Measurements from ENCODE around the gene PRSS1. TPM values are rescaled to one million over a fixed set of nuclear protein-coding genes. Genes with fewer than 3 reads are reported as not detected.

The PRSS1 gene
- total and polyA plus RNA-seq, 2 experiments from 2014 or later, result not detected

DNA sequence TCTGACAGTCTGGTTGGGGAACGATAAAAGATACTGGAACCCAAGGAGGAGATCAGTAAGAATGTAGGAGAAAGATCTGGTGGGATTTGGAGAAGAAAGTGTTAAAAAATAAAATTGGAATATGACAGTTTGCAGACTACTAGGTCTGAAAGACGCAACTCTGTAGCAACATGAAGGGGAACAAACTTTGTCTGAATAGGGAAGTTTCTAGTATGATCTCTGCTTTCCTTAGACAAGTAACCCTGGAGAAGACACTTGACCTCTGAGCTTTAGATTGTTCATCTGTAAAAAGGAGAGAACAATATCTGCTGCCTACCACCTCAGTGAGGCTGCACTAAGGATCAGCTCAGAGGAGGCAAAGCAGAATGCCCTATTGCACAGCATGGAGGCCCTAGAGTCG is 3.0 kb upstream of the PRSS1 start:
- Mint-ChIP-seq H3K9me3 (no peaks in the 10 kb centered on the region), H3K27ac (no peak overlapping the region), H3K27me3 (ENCODE audit: insufficient read depth, low read depth, poor library complexity) (peaks cover 8% of the 10 kb centered on the region), H3K36me3 (ENCODE audit: low read depth) (no peaks in the 10 kb centered on the region), H3K4me3 (no peak overlapping the region), H3K4me1 (no peaks in the 10 kb centered on the region)
- H3F3A ChIP-seq (replicated peaks; ENCODE audit: low read depth), result no peaks in the 10 kb centered on the region
- H3K36me3 ChIP-seq (ENCODE audit: insufficient read depth), result no peaks in the 10 kb centered on the region
- no peak for TF ChIP-seq EZH2 (IDR thresholded peaks at IDR 0.05; ENCODE audit: low read depth, unreplicated experiment)
- TF ChIP-seq, protein P1, sequence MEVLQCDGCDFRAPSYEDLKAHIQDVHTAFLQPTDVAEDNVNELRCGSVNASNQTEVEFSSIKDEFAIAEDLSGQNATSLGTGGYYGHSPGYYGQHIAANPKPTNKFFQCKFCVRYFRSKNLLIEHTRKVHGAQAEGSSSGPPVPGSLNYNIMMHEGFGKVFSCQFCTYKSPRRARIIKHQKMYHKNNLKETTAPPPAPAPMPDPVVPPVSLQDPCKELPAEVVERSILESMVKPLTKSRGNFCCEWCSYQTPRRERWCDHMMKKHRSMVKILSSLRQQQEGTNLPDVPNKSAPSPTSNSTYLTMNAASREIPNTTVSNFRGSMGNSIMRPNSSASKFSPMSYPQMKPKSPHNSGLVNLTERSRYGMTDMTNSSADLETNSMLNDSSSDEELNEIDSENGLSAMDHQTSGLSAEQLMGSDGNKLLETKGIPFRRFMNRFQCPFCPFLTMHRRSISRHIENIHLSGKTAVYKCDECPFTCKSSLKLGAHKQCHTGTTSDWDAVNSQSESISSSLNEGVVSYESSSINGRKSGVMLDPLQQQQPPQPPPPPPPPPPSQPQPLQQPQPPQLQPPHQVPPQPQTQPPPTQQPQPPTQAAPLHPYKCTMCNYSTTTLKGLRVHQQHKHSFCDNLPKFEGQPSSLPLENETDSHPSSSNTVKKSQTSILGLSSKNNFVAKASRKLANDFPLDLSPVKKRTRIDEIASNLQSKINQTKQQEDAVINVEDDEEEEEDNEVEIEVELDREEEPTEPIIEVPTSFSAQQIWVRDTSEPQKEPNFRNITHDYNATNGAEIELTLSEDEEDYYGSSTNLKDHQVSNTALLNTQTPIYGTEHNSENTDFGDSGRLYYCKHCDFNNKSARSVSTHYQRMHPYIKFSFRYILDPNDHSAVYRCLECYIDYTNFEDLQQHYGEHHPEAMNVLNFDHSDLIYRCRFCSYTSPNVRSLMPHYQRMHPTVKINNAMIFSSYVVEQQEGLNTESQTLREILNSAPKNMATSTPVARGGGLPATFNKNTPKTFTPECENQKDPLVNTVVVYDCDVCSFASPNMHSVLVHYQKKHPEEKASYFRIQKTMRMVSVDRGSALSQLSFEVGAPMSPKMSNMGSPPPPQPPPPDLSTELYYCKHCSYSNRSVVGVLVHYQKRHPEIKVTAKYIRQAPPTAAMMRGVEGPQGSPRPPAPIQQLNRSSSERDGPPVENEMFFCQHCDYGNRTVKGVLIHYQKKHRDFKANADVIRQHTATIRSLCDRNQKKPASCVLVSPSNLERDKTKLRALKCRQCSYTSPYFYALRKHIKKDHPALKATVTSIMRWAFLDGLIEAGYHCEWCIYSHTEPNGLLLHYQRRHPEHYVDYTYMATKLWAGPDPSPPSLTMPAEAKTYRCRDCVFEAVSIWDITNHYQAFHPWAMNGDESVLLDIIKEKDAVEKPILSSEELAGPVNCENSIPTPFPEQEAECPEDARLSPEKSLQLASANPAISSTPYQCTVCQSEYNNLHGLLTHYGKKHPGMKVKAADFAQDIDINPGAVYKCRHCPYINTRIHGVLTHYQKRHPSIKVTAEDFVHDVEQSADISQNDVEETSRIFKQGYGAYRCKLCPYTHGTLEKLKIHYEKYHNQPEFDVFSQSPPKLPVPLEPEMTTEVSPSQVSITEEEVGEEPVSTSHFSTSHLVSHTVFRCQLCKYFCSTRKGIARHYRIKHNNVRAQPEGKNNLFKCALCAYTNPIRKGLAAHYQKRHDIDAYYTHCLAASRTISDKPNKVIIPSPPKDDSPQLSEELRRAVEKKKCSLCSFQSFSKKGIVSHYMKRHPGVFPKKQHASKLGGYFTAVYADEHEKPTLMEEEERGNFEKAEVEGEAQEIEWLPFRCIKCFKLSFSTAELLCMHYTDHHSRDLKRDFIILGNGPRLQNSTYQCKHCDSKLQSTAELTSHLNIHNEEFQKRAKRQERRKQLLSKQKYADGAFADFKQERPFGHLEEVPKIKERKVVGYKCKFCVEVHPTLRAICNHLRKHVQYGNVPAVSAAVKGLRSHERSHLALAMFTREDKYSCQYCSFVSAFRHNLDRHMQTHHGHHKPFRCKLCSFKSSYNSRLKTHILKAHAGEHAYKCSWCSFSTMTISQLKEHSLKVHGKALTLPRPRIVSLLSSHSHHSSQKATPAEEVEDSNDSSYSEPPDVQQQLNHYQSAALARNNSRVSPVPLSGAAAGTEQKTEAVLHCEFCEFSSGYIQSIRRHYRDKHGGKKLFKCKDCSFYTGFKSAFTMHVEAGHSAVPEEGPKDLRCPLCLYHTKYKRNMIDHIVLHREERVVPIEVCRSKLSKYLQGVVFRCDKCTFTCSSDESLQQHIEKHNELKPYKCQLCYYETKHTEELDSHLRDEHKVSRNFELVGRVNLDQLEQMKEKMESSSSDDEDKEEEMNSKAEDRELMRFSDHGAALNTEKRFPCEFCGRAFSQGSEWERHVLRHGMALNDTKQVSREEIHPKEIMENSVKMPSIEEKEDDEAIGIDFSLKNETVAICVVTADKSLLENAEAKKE (CRISPR knock-in tag; IDR thresholded peaks at IDR 0.05), result no peak
- no peak for TF ChIP-seq CREB1 (CRISPR knock-in tag; IDR thresholded peaks at IDR 0.05; ENCODE audit: low read depth)
- TF ChIP-seq EZH2phosphoT487 (IDR thresholded peaks at IDR 0.05; ENCODE audit: unreplicated experiment), result no peak
- no peak for TF ChIP-seq STAT1 (IDR thresholded peaks at IDR 0.05; ENCODE audit: unreplicated experiment)
- no peak for TF ChIP-seq POLR2AphosphoS5 (IDR thresholded peaks at IDR 0.05; ENCODE audit: low read depth)
- no peak for TF ChIP-seq ETS1 (IDR thresholded peaks at IDR 0.05)
- TF ChIP-seq CTCF (conservative IDR thresholded peaks at IDR 0.05; ENCODE audit: low read depth in 2 of 2), result no peak
- TF ChIP-seq NANOG (IDR thresholded peaks at IDR 0.05; ENCODE audit: borderline replicate concordance), result no peak
- no peak for TF ChIP-seq JUNB (IDR thresholded peaks at IDR 0.05; ENCODE audit: unreplicated experiment)
- TF ChIP-seq ZNF114 (CRISPR knock-in tag; IDR thresholded peaks at IDR 0.05), result no peak
- no peak for TF ChIP-seq ZNF331 (CRISPR knock-in tag; IDR thresholded peaks at IDR 0.05; ENCODE audit: low read depth)
- TF ChIP-seq, protein P2, sequence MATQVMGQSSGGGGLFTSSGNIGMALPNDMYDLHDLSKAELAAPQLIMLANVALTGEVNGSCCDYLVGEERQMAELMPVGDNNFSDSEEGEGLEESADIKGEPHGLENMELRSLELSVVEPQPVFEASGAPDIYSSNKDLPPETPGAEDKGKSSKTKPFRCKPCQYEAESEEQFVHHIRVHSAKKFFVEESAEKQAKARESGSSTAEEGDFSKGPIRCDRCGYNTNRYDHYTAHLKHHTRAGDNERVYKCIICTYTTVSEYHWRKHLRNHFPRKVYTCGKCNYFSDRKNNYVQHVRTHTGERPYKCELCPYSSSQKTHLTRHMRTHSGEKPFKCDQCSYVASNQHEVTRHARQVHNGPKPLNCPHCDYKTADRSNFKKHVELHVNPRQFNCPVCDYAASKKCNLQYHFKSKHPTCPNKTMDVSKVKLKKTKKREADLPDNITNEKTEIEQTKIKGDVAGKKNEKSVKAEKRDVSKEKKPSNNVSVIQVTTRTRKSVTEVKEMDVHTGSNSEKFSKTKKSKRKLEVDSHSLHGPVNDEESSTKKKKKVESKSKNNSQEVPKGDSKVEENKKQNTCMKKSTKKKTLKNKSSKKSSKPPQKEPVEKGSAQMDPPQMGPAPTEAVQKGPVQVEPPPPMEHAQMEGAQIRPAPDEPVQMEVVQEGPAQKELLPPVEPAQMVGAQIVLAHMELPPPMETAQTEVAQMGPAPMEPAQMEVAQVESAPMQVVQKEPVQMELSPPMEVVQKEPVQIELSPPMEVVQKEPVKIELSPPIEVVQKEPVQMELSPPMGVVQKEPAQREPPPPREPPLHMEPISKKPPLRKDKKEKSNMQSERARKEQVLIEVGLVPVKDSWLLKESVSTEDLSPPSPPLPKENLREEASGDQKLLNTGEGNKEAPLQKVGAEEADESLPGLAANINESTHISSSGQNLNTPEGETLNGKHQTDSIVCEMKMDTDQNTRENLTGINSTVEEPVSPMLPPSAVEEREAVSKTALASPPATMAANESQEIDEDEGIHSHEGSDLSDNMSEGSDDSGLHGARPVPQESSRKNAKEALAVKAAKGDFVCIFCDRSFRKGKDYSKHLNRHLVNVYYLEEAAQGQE (IDR thresholded peaks at IDR 0.05; ENCODE audit: unreplicated experiment), result no peak
- no peak overlapping the region for H2AFZ ChIP-seq
- no peak for DNase-seq (ENCODE audit: low spot score)
- no peak overlapping the region for H3K4me3 ChIP-seq
- no peak for ATAC-seq
- no peaks in the 10 kb centered on the region for H3K4me1 ChIP-seq (ENCODE audit: insufficient read depth)
- no peak overlapping the region for H3K4me2 ChIP-seq
- no peaks in the 10 kb centered on the region for H3K9me2 ChIP-seq (ENCODE audit: insufficient read depth)
- no peaks in the 10 kb centered on the region for H3K27me3 ChIP-seq (ENCODE audit: insufficient read depth)
- no peak overlapping the region for H3K27ac ChIP-seq (ENCODE audit: low read depth)
- H3K79me2 ChIP-seq (replicated peaks; ENCODE audit: insufficient read depth), result no peaks in the 10 kb centered on the region
- no peaks in the 10 kb centered on the region for H4K20me1 ChIP-seq (replicated peaks; ENCODE audit: insufficient read depth)

Measured in GM23338 (cell line).